ENCODE results near the gene ATG4D.

ATG4D gene

DNA sequence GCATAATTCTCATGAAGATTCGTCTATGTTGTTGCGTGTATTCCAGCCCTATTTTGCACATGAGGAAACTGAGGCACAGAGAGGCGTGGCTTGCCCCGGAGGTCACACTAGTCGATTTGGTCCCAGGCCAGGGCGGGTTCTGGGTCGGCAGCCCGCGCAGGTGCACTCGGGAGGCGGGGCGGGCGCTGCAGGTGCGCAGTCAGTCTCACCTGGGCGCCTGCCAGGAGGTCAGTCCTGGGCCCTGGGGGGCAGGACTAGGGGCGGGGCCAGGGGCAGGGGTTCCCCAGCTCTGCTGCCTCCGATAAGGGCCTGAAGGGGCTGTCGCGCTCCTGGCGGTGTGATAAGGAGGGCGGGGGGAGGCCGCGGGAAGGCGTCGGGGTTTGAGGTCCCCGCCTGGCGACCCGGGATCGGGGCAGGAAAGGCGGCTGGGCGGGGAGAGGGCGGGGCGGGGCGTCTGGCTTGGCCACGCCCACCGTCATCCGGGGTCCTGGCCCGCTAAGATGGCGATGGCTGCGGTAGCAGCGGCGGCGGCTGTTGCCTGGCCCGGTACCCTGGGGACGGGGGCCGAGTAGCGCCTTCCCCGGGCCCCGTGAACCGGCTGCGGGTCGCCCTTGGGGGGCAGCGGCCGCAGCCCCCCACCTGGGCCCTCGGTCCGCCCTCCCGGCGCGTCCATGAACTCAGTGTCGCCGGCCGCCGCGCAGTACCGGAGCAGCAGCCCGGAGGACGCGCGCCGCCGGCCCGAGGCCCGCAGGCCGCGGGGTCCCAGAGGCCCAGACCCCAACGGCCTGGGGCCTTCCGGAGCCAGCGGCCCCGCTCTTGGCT is at the start of gene ATG4D:
TSS of gene ATG4D (plus strand) at position 485 of the 822 bp plus-strand sequence. CDS start at position 672, 187 bp downstream.
- DNase-seq (ENCODE audit: low read depth) = no peak
- TF ChIP-seq, protein P1, sequence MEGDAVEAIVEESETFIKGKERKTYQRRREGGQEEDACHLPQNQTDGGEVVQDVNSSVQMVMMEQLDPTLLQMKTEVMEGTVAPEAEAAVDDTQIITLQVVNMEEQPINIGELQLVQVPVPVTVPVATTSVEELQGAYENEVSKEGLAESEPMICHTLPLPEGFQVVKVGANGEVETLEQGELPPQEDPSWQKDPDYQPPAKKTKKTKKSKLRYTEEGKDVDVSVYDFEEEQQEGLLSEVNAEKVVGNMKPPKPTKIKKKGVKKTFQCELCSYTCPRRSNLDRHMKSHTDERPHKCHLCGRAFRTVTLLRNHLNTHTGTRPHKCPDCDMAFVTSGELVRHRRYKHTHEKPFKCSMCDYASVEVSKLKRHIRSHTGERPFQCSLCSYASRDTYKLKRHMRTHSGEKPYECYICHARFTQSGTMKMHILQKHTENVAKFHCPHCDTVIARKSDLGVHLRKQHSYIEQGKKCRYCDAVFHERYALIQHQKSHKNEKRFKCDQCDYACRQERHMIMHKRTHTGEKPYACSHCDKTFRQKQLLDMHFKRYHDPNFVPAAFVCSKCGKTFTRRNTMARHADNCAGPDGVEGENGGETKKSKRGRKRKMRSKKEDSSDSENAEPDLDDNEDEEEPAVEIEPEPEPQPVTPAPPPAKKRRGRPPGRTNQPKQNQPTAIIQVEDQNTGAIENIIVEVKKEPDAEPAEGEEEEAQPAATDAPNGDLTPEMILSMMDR (IDR thresholded peaks at IDR 0.05; ENCODE audit: low read depth, low read length, missing control alignments) = no peak
- H3K4me3 ChIP-seq (ENCODE audit: low read depth, low read length) = peak within 1 kb of the TSS; percentile 88
- in situ Hi-C loops (cut with HindIII; ENCODE audit: low sequenced_read_pairs) = no loop called here

DNA sequence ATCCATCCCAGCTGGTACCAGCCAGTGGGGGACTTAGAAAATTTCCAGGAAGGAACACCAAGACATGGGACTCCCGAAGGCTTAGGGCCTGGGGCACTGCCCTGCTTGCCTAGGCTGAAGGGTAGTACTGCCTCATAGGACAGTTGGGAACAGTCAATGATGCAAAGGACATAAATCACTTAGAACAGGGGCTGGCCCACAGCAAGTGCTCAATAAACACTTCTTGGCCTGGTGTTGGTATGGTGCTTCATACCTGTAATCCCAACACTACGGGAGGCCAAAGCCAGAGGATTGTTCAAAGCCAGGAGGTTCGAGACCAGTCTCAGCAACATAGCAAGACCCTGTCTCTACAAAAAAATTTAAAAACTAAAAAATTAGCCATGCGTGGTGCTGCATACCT is 46.3 kb upstream of the ATG4D start:
- no peak overlapping the region for H3K4me3 ChIP-seq (ENCODE audit: low read depth, low read length)
- in situ Hi-C loops (cut with HindIII; ENCODE audit: low sequenced_read_pairs) = no loop called here
- TF ChIP-seq, protein P1 (IDR thresholded peaks at IDR 0.05; ENCODE audit: low read depth, low read length, missing control alignments) = no peak
- no peak for DNase-seq (ENCODE audit: low read depth)

DNA sequence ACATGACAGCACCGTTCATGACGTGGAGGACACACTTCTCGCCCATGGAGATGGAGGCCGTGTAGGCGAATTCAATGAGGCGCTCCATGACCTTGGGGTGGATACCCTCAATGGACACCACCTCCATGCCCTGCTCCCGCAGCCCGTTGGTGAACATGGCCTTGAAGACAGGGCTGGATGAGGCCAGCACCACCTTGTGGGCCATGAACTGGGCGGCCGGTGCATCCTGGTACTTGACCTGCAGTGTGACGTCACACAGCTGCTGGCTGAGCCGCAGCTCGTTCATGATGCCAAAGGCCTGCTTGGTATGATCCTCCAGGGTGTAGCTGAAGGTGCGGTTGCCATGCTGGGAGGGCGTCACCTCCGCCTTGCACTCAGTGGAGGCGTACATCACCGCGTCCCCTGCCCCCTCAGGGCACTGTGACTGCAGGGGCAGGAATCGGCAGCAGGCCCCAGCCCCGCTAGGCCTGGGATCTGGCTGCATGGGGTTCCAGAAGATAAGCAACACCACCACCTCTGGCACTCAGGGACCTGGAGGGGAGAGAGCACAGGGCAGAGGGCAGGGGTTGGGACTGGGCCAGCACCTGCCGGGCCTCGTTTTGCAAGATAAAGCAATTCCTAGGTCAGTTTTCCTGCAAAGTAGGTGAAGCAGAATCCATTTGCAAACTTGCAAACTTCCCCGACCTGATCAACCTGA is 44.0 kb upstream of the ATG4D start:
- no peak overlapping the region for H3K4me3 ChIP-seq (ENCODE audit: low read depth, low read length)
- TF ChIP-seq, protein P1 (IDR thresholded peaks at IDR 0.05; ENCODE audit: low read depth, low read length, missing control alignments) = no peak
- in situ Hi-C loops (cut with HindIII; ENCODE audit: low sequenced_read_pairs) = no loop called here
- DNase-seq (ENCODE audit: low read depth) = no peak

DNA sequence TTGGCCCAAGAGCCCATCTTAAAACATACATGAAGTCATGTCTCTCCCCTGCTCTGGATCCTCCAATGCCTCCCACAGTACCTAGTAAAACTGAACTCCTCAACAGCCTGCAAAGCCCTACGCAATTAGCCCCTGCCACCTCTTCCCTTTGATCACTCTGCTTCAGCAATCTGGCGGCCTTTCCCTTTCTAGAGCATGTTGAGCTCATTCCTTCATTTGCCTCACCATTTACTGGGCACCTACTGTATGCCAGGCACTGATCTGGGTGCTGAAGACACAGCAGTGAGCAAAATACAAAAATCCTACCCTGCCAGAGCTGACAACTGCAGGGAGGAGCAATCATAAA is 43.5 kb upstream of the ATG4D start:
- no peak overlapping the region for H3K4me3 ChIP-seq (ENCODE audit: low read depth, low read length)
- DNase-seq (ENCODE audit: low read depth) = no peak
- in situ Hi-C loops (cut with HindIII; ENCODE audit: low sequenced_read_pairs) = no loop called here
- TF ChIP-seq, protein P1 (IDR thresholded peaks at IDR 0.05; ENCODE audit: low read depth, low read length, missing control alignments) = no peak

DNA sequence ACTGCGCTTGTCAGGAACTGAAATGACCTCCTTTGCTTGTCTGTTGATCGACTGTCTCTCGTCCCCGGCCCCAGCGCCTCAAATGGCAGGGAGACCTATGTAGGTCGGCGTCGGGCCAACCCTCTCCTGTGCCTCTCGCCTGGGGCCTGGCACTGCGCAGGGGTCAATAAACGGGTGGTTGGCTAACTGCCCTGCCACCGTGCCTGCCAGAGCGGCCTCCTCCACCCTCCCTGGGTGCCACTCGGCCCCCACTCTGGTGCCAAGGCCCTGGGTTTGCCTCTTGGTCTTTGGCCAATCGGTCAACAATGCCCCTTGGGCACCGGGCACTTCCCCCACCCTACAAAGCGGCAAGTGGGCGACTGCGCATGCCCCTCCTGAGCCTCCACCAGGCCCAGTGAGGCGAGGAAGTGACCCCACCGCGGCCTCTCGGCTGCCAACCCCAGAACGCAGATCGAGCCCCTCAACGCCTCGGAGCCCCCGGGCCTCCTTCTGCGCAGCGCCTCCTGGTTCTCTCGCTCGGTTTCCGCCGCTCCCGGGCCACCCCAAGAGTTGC is 41.7 kb upstream of the ATG4D start:
- H3K4me3 ChIP-seq (ENCODE audit: low read depth, low read length) = peak overlapping the region; percentile 92
- TF ChIP-seq, protein P1 (IDR thresholded peaks at IDR 0.05; ENCODE audit: low read depth, low read length, missing control alignments) = no peak
- DNase-seq (ENCODE audit: low read depth) = no peak
- in situ Hi-C loops (cut with HindIII; ENCODE audit: low sequenced_read_pairs) = no loop called here

DNA sequence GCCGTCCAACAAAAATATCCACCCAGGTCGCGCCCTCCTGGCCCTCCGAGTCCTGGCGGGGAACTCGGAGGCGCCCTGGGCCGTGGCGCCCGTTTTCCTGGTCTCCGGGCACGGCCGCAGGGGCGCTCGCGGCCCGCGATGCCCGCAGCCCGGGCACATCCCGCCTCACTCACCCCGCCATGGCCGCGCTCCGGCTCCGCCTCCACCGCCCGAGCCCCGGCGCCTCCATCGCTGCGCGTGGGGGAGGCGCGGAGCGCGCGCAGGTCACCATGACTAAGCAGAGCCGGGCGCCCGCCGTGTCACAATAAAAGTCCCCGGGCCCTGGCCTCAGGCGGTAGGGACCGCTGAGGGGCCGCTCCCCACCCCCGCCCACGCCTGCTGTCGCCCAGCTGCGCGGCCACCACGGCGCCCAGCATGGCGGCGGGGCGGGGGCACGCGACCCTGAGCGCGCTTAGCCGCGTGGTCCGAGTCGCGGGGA is 41.1 kb upstream of the ATG4D start:
- TF ChIP-seq, protein P1 (IDR thresholded peaks at IDR 0.05; ENCODE audit: low read depth, low read length, missing control alignments) = no peak
- in situ Hi-C loops (cut with HindIII; ENCODE audit: low sequenced_read_pairs) = no loop called here
- peak; percentile 36 for DNase-seq (ENCODE audit: low read depth)
- peak overlapping the region; percentile 92 for H3K4me3 ChIP-seq (ENCODE audit: low read depth, low read length)
